ENCODE measurements around the gene COL4A2.

DNA sequence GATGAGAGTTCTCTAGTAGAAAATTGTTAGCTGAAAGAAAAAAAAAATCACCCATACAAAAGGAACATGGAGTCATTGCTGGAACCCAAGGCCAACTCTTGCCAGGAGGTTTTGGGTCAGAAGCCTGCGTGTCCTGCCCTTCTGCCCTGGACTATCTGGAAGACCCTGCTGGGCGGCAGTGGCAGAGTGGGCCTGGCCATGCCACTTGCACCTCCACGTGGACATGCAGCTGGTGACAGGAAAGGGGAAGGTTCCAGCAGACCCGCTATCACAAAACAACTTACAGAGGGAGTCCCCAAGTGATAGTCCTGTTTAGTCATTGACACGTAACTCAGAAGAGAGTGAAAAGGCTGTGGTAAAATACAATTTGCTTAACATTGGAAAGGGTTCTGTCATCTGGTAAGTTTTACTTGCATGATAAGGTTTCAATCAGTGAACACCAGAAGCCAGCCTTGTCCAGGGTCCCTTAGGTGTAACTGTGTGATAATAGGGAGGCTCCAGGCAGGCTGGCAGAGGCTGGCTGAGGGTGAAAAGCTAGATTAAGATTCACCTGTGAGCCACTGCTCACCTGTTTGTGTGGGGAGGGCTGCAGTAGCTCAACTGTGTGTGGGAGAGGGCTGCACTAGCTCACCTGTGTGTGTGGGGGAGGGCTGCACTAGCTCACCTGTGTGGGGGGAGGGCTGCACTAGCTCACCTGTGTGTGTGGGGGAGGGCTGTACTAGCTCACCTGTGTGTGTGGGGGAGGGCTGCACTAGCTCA, 47.8 kb downstream of the COL4A2 start:
- TF ChIP-seq SP1 (IDR thresholded peaks at IDR 0.05; ENCODE audit: low read depth) = no peak
- TF ChIP-seq, protein P1, sequence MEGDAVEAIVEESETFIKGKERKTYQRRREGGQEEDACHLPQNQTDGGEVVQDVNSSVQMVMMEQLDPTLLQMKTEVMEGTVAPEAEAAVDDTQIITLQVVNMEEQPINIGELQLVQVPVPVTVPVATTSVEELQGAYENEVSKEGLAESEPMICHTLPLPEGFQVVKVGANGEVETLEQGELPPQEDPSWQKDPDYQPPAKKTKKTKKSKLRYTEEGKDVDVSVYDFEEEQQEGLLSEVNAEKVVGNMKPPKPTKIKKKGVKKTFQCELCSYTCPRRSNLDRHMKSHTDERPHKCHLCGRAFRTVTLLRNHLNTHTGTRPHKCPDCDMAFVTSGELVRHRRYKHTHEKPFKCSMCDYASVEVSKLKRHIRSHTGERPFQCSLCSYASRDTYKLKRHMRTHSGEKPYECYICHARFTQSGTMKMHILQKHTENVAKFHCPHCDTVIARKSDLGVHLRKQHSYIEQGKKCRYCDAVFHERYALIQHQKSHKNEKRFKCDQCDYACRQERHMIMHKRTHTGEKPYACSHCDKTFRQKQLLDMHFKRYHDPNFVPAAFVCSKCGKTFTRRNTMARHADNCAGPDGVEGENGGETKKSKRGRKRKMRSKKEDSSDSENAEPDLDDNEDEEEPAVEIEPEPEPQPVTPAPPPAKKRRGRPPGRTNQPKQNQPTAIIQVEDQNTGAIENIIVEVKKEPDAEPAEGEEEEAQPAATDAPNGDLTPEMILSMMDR (IDR thresholded peaks at IDR 0.05 in 2 of 3, conservative IDR thresholded peaks at IDR 0.05 in 1 of 3; ENCODE audit: borderline replicate concordance in 1 of 3, insufficient read depth in 1 of 3, low read depth in 2 of 3, low read length in 2 of 3) = no peak
- no peak for TF ChIP-seq EZH2 (IDR thresholded peaks at IDR 0.05)
- no peak for TF ChIP-seq POLR2A (IDR thresholded peaks at IDR 0.05; ENCODE audit: borderline replicate concordance, extremely low read depth, insufficient read depth, insufficient read length)
- no peak for TF ChIP-seq EZH2phosphoT487 (IDR thresholded peaks at IDR 0.05; ENCODE audit: borderline replicate concordance)
- TF ChIP-seq YY1 (IDR thresholded peaks at IDR 0.05; ENCODE audit: extremely low read depth, insufficient replicate concordance, low read depth, low read length) = no peak
- TF ChIP-seq CEBPB (IDR thresholded peaks at IDR 0.05; ENCODE audit: low read depth) = no peak
- TF ChIP-seq POLR2AphosphoS5 (IDR thresholded peaks at IDR 0.05; ENCODE audit: low read depth, low read length) = no peak
- TF ChIP-seq, protein P2, sequence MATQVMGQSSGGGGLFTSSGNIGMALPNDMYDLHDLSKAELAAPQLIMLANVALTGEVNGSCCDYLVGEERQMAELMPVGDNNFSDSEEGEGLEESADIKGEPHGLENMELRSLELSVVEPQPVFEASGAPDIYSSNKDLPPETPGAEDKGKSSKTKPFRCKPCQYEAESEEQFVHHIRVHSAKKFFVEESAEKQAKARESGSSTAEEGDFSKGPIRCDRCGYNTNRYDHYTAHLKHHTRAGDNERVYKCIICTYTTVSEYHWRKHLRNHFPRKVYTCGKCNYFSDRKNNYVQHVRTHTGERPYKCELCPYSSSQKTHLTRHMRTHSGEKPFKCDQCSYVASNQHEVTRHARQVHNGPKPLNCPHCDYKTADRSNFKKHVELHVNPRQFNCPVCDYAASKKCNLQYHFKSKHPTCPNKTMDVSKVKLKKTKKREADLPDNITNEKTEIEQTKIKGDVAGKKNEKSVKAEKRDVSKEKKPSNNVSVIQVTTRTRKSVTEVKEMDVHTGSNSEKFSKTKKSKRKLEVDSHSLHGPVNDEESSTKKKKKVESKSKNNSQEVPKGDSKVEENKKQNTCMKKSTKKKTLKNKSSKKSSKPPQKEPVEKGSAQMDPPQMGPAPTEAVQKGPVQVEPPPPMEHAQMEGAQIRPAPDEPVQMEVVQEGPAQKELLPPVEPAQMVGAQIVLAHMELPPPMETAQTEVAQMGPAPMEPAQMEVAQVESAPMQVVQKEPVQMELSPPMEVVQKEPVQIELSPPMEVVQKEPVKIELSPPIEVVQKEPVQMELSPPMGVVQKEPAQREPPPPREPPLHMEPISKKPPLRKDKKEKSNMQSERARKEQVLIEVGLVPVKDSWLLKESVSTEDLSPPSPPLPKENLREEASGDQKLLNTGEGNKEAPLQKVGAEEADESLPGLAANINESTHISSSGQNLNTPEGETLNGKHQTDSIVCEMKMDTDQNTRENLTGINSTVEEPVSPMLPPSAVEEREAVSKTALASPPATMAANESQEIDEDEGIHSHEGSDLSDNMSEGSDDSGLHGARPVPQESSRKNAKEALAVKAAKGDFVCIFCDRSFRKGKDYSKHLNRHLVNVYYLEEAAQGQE (IDR thresholded peaks at IDR 0.05; ENCODE audit: low read depth) = no peak
- TF ChIP-seq TCF7L2 (IDR thresholded peaks at IDR 0.05; ENCODE audit: borderline replicate concordance, extremely low read depth, insufficient read depth, insufficient read length) = no peak
- TF ChIP-seq, protein P3, sequence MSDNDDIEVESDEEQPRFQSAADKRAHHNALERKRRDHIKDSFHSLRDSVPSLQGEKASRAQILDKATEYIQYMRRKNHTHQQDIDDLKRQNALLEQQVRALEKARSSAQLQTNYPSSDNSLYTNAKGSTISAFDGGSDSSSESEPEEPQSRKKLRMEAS (IDR thresholded peaks at IDR 0.05) = no peak
- no peak for TF ChIP-seq SIN3A (IDR thresholded peaks at IDR 0.05; ENCODE audit: low read depth)
- no peak for TF ChIP-seq JUND (IDR thresholded peaks at IDR 0.05)
- TF ChIP-seq, protein P4, sequence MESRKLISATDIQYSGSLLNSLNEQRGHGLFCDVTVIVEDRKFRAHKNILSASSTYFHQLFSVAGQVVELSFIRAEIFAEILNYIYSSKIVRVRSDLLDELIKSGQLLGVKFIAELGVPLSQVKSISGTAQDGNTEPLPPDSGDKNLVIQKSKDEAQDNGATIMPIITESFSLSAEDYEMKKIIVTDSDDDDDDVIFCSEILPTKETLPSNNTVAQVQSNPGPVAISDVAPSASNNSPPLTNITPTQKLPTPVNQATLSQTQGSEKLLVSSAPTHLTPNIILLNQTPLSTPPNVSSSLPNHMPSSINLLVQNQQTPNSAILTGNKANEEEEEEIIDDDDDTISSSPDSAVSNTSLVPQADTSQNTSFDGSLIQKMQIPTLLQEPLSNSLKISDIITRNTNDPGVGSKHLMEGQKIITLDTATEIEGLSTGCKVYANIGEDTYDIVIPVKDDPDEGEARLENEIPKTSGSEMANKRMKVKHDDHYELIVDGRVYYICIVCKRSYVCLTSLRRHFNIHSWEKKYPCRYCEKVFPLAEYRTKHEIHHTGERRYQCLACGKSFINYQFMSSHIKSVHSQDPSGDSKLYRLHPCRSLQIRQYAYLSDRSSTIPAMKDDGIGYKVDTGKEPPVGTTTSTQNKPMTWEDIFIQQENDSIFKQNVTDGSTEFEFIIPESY (IDR thresholded peaks at IDR 0.05; ENCODE audit: extremely low read depth, insufficient replicate concordance, low read length) = no peak
